MM.1S (cell line): ENCODE measurements around the gene TMEM95.

Source experiments
- EZH2 ChIP-seq: fragments of 300-600 bp; sonication (generic); optimal IDR thresholded peaks from 2 replicates; pipeline ENCODE3; 2017; ENCODE audit warnings: low read depth, mild to moderate bottlenecking, antibody characterized with exemption, low read length, mixed read lengths
- EZH2phosphoT487 ChIP-seq: fragments of 300-600 bp; sonication (generic); IDR thresholded peaks from 2 replicates; pipeline ENCODE4 v1.6.1; 2018; ENCODE audit warnings: antibody characterized with exemption, low read length
- TF ChIP-seq, protein P1 (sequence below): fragments of 300-600 bp; sonication (generic); IDR thresholded peaks from 2 replicates; pipeline ENCODE4 v1.5.1; 2016; ENCODE audit warnings: antibody characterized with exemption, low read length, mixed read lengths

DNA sequence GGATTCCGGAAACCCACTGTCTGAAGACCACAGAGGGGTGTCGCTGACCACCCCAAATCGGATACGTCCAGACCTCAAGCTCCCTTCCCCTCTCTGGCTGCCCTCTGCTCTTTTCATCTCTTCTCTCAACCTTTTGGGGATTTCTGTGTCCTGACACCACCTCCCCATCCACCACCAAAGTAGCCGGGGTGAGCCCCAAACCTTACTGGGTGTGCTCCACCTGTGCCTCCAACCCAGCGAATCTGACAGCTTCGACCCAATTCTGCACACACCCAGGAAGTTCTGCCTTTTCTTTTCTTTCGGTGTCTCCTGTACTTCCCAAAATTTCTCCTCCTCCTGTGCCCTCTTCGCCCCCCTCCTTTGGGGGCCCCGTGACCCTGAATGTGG, 2.5 kb upstream of the TMEM95 start:
- TF ChIP-seq, protein P1, sequence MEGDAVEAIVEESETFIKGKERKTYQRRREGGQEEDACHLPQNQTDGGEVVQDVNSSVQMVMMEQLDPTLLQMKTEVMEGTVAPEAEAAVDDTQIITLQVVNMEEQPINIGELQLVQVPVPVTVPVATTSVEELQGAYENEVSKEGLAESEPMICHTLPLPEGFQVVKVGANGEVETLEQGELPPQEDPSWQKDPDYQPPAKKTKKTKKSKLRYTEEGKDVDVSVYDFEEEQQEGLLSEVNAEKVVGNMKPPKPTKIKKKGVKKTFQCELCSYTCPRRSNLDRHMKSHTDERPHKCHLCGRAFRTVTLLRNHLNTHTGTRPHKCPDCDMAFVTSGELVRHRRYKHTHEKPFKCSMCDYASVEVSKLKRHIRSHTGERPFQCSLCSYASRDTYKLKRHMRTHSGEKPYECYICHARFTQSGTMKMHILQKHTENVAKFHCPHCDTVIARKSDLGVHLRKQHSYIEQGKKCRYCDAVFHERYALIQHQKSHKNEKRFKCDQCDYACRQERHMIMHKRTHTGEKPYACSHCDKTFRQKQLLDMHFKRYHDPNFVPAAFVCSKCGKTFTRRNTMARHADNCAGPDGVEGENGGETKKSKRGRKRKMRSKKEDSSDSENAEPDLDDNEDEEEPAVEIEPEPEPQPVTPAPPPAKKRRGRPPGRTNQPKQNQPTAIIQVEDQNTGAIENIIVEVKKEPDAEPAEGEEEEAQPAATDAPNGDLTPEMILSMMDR = no peak
- TF ChIP-seq EZH2phosphoT487 (no peak), EZH2 (no peak)
